ENCODE data around the gene CTNNA2.
"Not testable (repeated sequence)": the region's sequence is repeated elsewhere in the genome, so short reads cannot be mapped to it uniquely, and the experiment has no call there.

CTNNA2 gene

GRCh38 chr2:80102026-80102425 is 589.2 kb downstream of the CTNNA2 start:
- no peak for DNase-seq

- no peak for DNase-seq
These were observed 592.3 kb downstream of the CTNNA2 start for GRCh38 chr2:80105015-80105640.

GRCh38 chr2:80111185-80111584 is 598.3 kb downstream of the CTNNA2 start:
- no peak for DNase-seq

GRCh38 chr2:80112790-80113189 is 599.9 kb downstream of the CTNNA2 start:
- no peak for DNase-seq

GRCh38 chr2:80113399-80113798 is 600.5 kb downstream of the CTNNA2 start:
- no peak for DNase-seq

- DNase-seq = no peak
These were observed 602.0 kb downstream of the CTNNA2 start for GRCh38 chr2:80114812-80115211.

- no peak for DNase-seq
These were observed 604.5 kb downstream of the CTNNA2 start for GRCh38 chr2:80117401-80117800.

GRCh38 chr2:80120866-80121265 is 608.0 kb downstream of the CTNNA2 start:
- DNase-seq = no peak

GRCh38 chr2:80122675-80123074 is 609.8 kb downstream of the CTNNA2 start:
- no peak for DNase-seq

- DNase-seq = no peak
These were observed 613.8 kb downstream of the CTNNA2 start for GRCh38 chr2:80126596-80127189.

GRCh38 chr2:80128080-80128479 is 615.2 kb downstream of the CTNNA2 start:
- no peak for DNase-seq

- DNase-seq = no peak
These were observed 619.4 kb downstream of the CTNNA2 start for GRCh38 chr2:80132281-80132680.

- DNase-seq = no peak
These were observed 622.1 kb downstream of the CTNNA2 start for GRCh38 chr2:80135001-80135400.

GRCh38 chr2:80136338-80136737 is 623.5 kb downstream of the CTNNA2 start:
- DNase-seq = no peak

- no peak for DNase-seq
These were observed 626.1 kb downstream of the CTNNA2 start for GRCh38 chr2:80139001-80139400.

GRCh38 chr2:80141007-80141726 is 628.3 kb downstream of the CTNNA2 start:
- DNase-seq = no peak

GRCh38 chr2:80145499-80145898 is 632.6 kb downstream of the CTNNA2 start:
- no peak for DNase-seq

- not testable (repeated sequence) for DNase-seq
These were observed 633.9 kb downstream of the CTNNA2 start for GRCh38 chr2:80146757-80147156.

GRCh38 chr2:80147690-80148089 is 634.8 kb downstream of the CTNNA2 start:
- DNase-seq = no peak

- no peak for DNase-seq
These were observed 636.1 kb downstream of the CTNNA2 start for GRCh38 chr2:80148906-80149305.

- no peak for DNase-seq
These were observed 637.1 kb downstream of the CTNNA2 start for GRCh38 chr2:80149991-80150390.

- no peak for DNase-seq
These were observed 638.4 kb downstream of the CTNNA2 start for GRCh38 chr2:80151248-80151647.

- DNase-seq = no peak
These were observed 638.8 kb downstream of the CTNNA2 start for GRCh38 chr2:80151651-80152050.

- DNase-seq = no peak
These were observed 640.3 kb downstream of the CTNNA2 start for GRCh38 chr2:80153151-80153550.
